IPS DF 19.7 (cell line): Measurements from ENCODE around the gene AMPD2.

Experiments used
- DNase-seq: peaks from one replicate; pipeline ENCODE4 v3.0.0-alpha.2; 2013; ENCODE audit warnings: low read depth, low spot score

Gene AMPD2

GRCh38 chr1:109616391-109616790 is 3.2 kb upstream of the AMPD2 start:
- no peak for DNase-seq

- no peak for DNase-seq
These were observed 2.3 kb upstream of the AMPD2 start for GRCh38 chr1:109617291-109617801.

- DNase-seq, result no peak
These were observed 719 bp upstream of the AMPD2 start for GRCh38 chr1:109618661-109619575.

GRCh38 chr1:109620401-109620791 is 759 bp downstream of the AMPD2 start:
- no peak for DNase-seq

- no peak for DNase-seq
These were observed 1.2 kb downstream of the AMPD2 start for GRCh38 chr1:109620841-109621286.

GRCh38 chr1:109621379-109622136 is 1.9 kb downstream of the AMPD2 start:
- DNase-seq, result no peak

- DNase-seq, result no peak
These were observed 2.7 kb downstream of the AMPD2 start for GRCh38 chr1:109622137-109622892.

GRCh38 chr1:109622895-109623294 is 3.3 kb downstream of the AMPD2 start:
- no peak for DNase-seq

- DNase-seq, result no peak
These were observed 4.0 kb downstream of the AMPD2 start for GRCh38 chr1:109623601-109624161.

- DNase-seq, result no peak
These were observed 4.8 kb downstream of the AMPD2 start for GRCh38 chr1:109624201-109625010.

- DNase-seq, result no peak
These were observed 5.5 kb downstream of the AMPD2 start for GRCh38 chr1:109625176-109625575.

GRCh38 chr1:109625601-109626560 is 6.2 kb downstream of the AMPD2 start:
- DNase-seq, result no peak

- DNase-seq, result no peak
These were observed 7.2 kb downstream of the AMPD2 start for GRCh38 chr1:109626682-109627408.

GRCh38 chr1:109627692-109628399 is 8.2 kb downstream of the AMPD2 start:
- no peak for DNase-seq

- no peak for DNase-seq
These were observed 9.1 kb downstream of the AMPD2 start for GRCh38 chr1:109628540-109629321.

- DNase-seq, result no peak
These were observed 9.9 kb downstream of the AMPD2 start for GRCh38 chr1:109629372-109630030.
